22Rv1 (cell line): Measurements from ENCODE around the gene MFSD1.

ENCODE experiments used
- CTCF ChIP-seq: fragments of 450-650 bp; IDR thresholded peaks from 2 replicates; pipeline ENCODE4 v1.5.1; 2017; ENCODE audit warnings: mild to moderate bottlenecking
- ZFX ChIP-seq: fragments of 450-650 bp; IDR thresholded peaks from 2 replicates; pipeline ENCODE4 v1.6.1; 2017; ENCODE audit warnings: antibody characterized with exemption, borderline replicate concordance

- no peak for TF ChIP-seq CTCF
- TF ChIP-seq ZFX = no peak
Measured at GRCh38 chr3:158830391-158830790, 28.5 kb downstream of the MFSD1 start.
